Activated naive CD8-positive, alpha-beta T cell treated with anti-CD3 and anti-CD28 coated beads for 36 hours (primary cell): Measurements from ENCODE around the gene SMOC1. TPM values are rescaled to one million over a fixed set of nuclear protein-coding genes. Genes with fewer than 3 reads are reported as not detected.

Source experiments
- DNase-seq: peaks from one replicate; pipeline ENCODE4 v3.0.0; 2021
- H3K27ac Mint-ChIP-seq: one replicate; pipeline ENCODE4 v1.8.0; 2022; ENCODE audit warnings: mild to moderate bottlenecking, moderate library complexity, mixed read lengths
- H3K27me3 Mint-ChIP-seq: one replicate; pipeline ENCODE4 v1.8.0; 2022; ENCODE audit warnings: mild to moderate bottlenecking, mixed read lengths
- H3K36me3 Mint-ChIP-seq: one replicate; pipeline ENCODE4 v1.8.0; 2021; ENCODE audit warnings: mild to moderate bottlenecking, mixed read lengths
- H3K4me1 Mint-ChIP-seq: one replicate; pipeline ENCODE4 v1.8.0; 2021; ENCODE audit warnings: mixed read lengths
- H3K4me3 Mint-ChIP-seq: one replicate; pipeline ENCODE4 v1.8.0; 2022; ENCODE audit warnings: mild to moderate bottlenecking, moderate library complexity, mixed read lengths
- H3K9me3 Mint-ChIP-seq: one replicate; pipeline ENCODE4 v1.8.0; 2022; ENCODE audit warnings: mixed read lengths
- total RNA-seq, 2 experiments: library from RNA; stranded (reverse); gene quantifications; one replicate each; pipeline ENCODE4 v1.2.3, GENCODE V29; 2021

The SMOC1 gene
- total RNA-seq, 2 experiments from 2014 or later = not detected

DNA sequence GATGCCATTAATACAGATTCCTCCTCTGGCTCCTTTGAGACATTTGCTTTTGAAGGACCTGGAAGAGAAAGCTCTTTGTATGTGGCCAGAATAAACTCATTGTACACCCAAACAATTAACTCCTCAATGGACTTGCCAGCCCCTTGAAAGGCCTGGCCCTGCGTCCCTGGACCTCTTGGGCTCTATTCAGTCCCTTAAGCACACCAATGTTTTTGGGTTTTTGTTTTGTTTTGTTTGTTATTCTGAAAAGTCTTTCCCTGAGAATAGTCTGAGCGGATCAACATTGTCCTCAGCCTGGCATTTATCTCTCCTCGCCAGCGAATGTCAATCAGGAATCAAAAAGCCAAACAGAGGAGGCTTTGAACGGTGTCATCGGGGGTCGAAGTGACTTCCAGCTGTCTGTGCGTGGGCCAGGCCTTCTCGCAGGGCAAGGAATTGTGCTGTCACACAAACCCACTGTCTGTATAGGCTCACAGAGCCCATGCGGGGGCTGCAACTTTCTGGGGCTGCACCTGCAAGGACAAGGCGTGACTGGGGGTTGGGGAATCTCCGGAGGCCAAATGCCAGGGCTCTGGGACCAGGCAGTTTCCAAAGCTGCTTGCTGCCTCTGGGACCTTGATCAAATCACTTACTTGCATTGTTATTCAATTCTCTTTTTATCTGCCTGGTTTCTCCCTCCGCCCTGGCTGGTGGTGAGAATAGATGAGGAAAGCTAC, 108.3 kb downstream of the SMOC1 start:
- Mint-ChIP-seq H3K4me1 (no peaks in the 10 kb centered on the region), H3K27ac (no peak overlapping the region), H3K9me3 (no peaks in the 10 kb centered on the region), H3K4me3 (no peak overlapping the region), H3K27me3 (peaks cover 10% of the 10 kb centered on the region), H3K36me3 (no peaks in the 10 kb centered on the region)
- no peak for DNase-seq

DNA sequence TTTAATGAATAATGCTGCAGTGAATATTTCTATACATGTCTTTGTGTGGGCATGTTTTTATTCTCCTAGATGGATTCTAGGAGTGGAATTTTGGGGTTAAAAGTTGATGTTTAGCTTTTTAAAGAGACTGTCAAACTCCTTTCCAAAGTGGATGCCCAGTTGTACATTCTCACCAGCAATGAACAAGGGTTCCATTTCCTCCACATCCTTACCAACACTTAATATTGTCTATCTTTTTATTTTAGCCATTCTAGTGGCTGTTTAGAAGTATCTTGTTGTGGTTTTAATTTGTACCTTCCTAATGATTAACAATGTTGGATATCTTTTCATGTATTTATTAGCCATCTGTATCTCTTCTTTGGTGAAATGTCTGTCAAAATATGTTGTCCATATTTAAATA, 109.8 kb downstream of the SMOC1 start:
- Mint-ChIP-seq H3K36me3 (no peaks in the 10 kb centered on the region), H3K27ac (no peak overlapping the region), H3K4me3 (no peak overlapping the region), H3K4me1 (no peaks in the 10 kb centered on the region), H3K9me3 (no peaks in the 10 kb centered on the region), H3K27me3 (peaks cover 10% of the 10 kb centered on the region)
- no peak for DNase-seq

DNA sequence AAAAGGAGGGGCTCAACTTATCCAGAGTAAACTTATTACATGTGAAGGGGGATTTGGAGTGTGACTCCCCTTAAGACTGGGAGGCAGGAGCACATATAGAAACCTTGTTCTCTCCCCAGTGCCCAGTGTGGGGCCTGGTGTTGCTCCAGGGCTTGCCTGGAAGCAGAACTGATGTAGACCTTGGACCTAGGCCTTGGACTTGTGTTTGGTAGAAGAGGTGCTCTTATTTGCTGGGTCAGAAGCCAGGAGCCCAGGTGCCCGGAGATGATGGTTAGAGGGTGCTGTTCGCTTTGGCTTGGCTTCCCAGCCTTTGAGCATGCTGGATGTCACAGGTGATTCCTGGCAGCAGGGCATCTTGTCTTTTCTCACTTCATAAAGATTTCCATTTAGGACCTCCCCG, 110.4 kb downstream of the SMOC1 start:
- Mint-ChIP-seq H3K4me1 (no peaks in the 10 kb centered on the region), H3K36me3 (no peaks in the 10 kb centered on the region), H3K9me3 (no peaks in the 10 kb centered on the region), H3K27ac (no peak overlapping the region), H3K27me3 (peaks cover 10% of the 10 kb centered on the region), H3K4me3 (no peak overlapping the region)
- no peak for DNase-seq

- no peak overlapping the region for H3K27ac Mint-ChIP-seq
- H3K4me1 Mint-ChIP-seq = no peaks in the 10 kb centered on the region
- H3K4me3 Mint-ChIP-seq = no peak overlapping the region
- H3K36me3 Mint-ChIP-seq = no peaks in the 10 kb centered on the region
- H3K27me3 Mint-ChIP-seq = peaks cover 8% of the 10 kb centered on the region
- no peaks in the 10 kb centered on the region for H3K9me3 Mint-ChIP-seq
- no peak for DNase-seq
These were observed 111.1 kb downstream of the SMOC1 start for GRCh38 chr14:69990323-69990722.

DNA sequence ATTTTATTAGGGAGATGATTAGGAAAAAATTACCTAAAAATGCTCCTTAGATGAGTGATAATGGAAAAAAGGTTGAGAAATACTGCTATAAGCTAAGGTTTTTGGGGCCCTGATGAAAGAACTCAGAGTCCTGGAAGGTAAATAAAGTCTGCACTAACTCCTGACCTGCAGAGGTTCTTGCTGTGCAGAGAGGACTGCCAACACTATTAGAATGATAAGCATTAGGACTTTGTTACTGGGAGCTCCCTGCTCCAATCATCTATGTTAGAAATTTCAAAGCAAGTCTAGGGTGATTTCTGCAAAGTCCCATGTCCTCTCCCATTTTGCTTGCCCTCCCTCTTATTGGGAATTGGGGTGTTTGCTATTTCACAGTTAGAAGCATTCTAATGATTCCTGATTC, 112.2 kb downstream of the SMOC1 start:
- Mint-ChIP-seq H3K36me3 (no peaks in the 10 kb centered on the region), H3K4me3 (no peak overlapping the region), H3K27me3 (peaks cover 8% of the 10 kb centered on the region), H3K9me3 (no peaks in the 10 kb centered on the region), H3K27ac (no peak overlapping the region), H3K4me1 (no peaks in the 10 kb centered on the region)
- DNase-seq = no peak

DNA sequence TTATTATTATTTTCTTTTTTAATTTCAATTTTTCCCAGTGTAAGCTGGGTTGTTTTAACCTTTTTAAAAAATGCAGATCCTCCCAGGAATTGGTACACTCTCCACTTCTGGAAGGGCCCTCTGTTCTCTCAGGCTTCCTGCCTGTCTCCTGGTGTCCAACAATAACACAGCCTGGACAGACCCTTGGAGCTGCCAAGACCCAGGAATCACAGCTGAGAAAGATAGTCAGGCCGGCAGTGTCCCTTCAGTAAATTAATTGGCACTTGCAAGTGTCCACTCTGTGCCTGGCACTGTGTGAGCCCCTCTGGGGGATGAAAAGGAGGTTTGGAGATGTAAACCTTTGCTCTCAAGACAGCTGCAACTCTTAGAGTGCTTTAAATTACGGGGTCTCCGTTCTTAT, 113.3 kb downstream of the SMOC1 start:
- Mint-ChIP-seq H3K4me3 (no peak overlapping the region), H3K27me3 (peaks cover 8% of the 10 kb centered on the region), H3K9me3 (no peaks in the 10 kb centered on the region), H3K4me1 (no peaks in the 10 kb centered on the region), H3K27ac (no peak overlapping the region), H3K36me3 (no peaks in the 10 kb centered on the region)
- DNase-seq = no peak

- Mint-ChIP-seq H3K36me3 (no peaks in the 10 kb centered on the region), H3K27me3 (peaks cover 8% of the 10 kb centered on the region), H3K4me1 (no peaks in the 10 kb centered on the region), H3K4me3 (no peak overlapping the region), H3K9me3 (no peaks in the 10 kb centered on the region), H3K27ac (no peak overlapping the region)
- DNase-seq = no peak
These were observed 114.1 kb downstream of the SMOC1 start for GRCh38 chr14:69993326-69993725.

DNA sequence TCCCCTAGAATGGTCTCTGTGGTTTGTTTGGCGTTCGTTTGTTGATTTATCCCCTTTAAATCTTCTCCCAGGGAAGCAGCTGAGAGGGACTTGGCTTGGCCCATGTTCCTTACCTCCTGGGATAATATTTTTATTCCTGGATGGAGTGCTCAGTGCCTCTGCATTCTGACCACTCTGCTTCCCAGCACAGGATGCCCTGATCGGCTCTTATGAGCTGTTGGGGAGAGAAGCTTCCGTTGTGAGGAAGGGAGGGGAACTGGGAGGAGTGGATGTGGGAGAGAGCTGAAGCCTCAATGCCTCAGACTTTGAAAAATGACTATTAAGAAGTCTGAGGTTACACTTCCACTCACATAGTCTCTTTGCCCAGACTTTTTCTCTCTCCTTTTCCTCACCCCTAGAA, 114.8 kb downstream of the SMOC1 start:
- H3K4me3 Mint-ChIP-seq = no peak overlapping the region
- peaks cover 3% of the 10 kb centered on the region for H3K27me3 Mint-ChIP-seq
- H3K27ac Mint-ChIP-seq = no peak overlapping the region
- no peaks in the 10 kb centered on the region for H3K9me3 Mint-ChIP-seq
- no peaks in the 10 kb centered on the region for H3K4me1 Mint-ChIP-seq
- no peak for DNase-seq
- H3K36me3 Mint-ChIP-seq = no peaks in the 10 kb centered on the region

GRCh38 chr14:69996216-69996615, 117.0 kb downstream of the SMOC1 start:
- DNase-seq = no peak
- Mint-ChIP-seq H3K9me3 (no peaks in the 10 kb centered on the region), H3K4me3 (no peak overlapping the region), H3K4me1 (no peaks in the 10 kb centered on the region), H3K36me3 (no peaks in the 10 kb centered on the region), H3K27ac (no peak overlapping the region), H3K27me3 (peaks cover 3% of the 10 kb centered on the region)

DNA sequence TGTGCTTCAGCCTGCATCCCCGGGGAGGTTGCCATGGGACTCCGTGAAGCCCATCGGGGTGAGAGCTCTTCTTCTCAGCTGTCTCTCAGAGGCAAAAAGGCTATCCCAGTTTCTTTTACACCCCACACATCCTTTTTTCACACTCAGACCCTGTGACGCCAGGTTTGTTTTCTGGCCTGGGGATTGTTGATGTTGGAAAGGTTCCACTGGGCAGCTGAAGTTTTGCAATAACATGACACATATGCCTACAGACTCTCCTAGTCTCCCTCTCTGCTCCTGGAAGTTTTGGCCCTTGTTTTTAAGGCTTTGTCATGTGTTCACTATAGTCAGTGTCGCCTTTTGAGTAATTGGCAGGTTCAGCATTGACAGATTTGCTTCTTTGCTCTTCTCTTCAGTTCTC, 118.6 kb downstream of the SMOC1 start:
- no peak for DNase-seq
- Mint-ChIP-seq H3K4me1 (no peaks in the 10 kb centered on the region), H3K9me3 (no peaks in the 10 kb centered on the region)

DNA sequence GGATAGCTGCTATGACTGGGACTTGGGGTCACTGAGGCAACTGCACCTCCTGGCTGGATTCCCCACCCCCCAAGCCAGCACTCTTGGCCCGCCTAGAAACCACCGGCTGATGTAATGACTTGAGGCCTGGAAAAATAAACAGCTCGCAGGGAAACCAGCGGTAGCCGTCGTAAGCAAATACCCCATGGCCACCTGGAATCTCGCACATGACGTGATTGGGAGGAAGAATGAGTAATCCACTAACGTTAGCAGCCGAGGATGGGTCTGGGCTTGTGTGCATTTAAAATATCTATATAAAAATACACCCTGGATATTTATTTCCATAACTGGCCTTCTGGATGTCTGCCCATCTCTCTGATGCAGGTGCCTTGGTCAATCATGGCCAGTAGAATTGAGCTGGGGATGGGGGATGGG, 120.1 kb downstream of the SMOC1 start:
- no peak overlapping the region for H3K4me3 Mint-ChIP-seq
- DNase-seq = no peak
- peaks cover 3% of the 10 kb centered on the region for H3K27me3 Mint-ChIP-seq
- H3K27ac Mint-ChIP-seq = no peak overlapping the region
- no peaks in the 10 kb centered on the region for H3K36me3 Mint-ChIP-seq
- no peaks in the 10 kb centered on the region for H3K4me1 Mint-ChIP-seq
- no peaks in the 10 kb centered on the region for H3K9me3 Mint-ChIP-seq

More for the DNA sequence above, 118.6 kb downstream of the SMOC1 start:
- Mint-ChIP-seq H3K27ac (no peak overlapping the region), H3K27me3 (peaks cover 3% of the 10 kb centered on the region), H3K36me3 (no peaks in the 10 kb centered on the region), H3K4me3 (no peak overlapping the region)

- no peak for DNase-seq
- Mint-ChIP-seq H3K4me1 (no peaks in the 10 kb centered on the region), H3K9me3 (no peaks in the 10 kb centered on the region), H3K4me3 (no peak overlapping the region), H3K27me3 (no peaks in the 10 kb centered on the region), H3K36me3 (no peaks in the 10 kb centered on the region), H3K27ac (no peak overlapping the region)
These were observed 121.4 kb downstream of the SMOC1 start for GRCh38 chr14:70000601-70001000.

DNA sequence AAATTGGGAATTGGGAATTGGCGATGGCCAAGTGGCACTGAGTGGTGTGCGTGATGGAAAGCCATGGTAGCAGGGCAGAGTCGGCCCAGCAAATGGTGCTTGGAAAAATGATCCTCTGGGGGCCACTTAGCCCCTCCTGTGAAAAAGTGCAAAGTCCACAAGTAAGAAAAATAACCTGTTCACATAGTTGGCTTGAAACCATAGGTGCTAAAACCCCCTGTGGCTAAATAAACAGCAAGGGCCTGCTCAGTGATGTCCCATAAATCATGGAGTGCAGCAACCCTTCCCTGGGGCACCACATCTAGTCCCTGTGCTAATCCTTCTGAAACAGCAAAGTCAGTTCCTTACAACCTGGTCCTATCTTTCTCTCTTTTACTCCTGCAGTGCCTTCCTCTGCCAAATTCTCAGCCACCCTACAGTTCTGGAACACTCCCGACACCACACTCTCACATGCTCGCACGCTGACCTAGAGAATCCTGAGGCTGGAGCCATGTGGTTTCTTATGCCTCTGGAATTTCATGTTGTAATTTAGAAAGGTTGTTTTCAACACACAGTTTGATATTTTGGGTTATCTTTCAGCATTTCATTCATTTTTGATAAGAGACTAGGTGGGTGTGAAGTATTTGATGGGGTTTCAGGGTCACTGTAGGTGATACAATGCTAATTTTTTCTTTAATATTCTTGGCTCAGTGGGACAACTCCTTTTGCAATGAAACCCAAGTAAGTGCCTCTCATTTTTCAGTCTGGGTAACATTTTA, 123.6 kb downstream of the SMOC1 start:
- no peaks in the 10 kb centered on the region for H3K4me1 Mint-ChIP-seq
- H3K36me3 Mint-ChIP-seq = no peaks in the 10 kb centered on the region
- no peaks in the 10 kb centered on the region for H3K27me3 Mint-ChIP-seq
- no peak for DNase-seq
- no peaks in the 10 kb centered on the region for H3K9me3 Mint-ChIP-seq
- no peak overlapping the region for H3K4me3 Mint-ChIP-seq
- no peak overlapping the region for H3K27ac Mint-ChIP-seq

GRCh38 chr14:70004791-70005190, 125.6 kb downstream of the SMOC1 start:
- Mint-ChIP-seq H3K27me3 (no peaks in the 10 kb centered on the region), H3K4me3 (no peak overlapping the region), H3K36me3 (no peaks in the 10 kb centered on the region), H3K9me3 (no peaks in the 10 kb centered on the region), H3K4me1 (no peaks in the 10 kb centered on the region), H3K27ac (no peak overlapping the region)
- DNase-seq = no peak

GRCh38 chr14:70005281-70005805, 126.1 kb downstream of the SMOC1 start:
- H3K27ac Mint-ChIP-seq = no peak overlapping the region
- H3K36me3 Mint-ChIP-seq = no peaks in the 10 kb centered on the region
- no peak for DNase-seq
- H3K4me1 Mint-ChIP-seq = no peaks in the 10 kb centered on the region
- no peaks in the 10 kb centered on the region for H3K27me3 Mint-ChIP-seq
- no peaks in the 10 kb centered on the region for H3K9me3 Mint-ChIP-seq
- no peak overlapping the region for H3K4me3 Mint-ChIP-seq

- H3K36me3 Mint-ChIP-seq = no peaks in the 10 kb centered on the region
- no peaks in the 10 kb centered on the region for H3K9me3 Mint-ChIP-seq
- no peak for DNase-seq
- H3K27me3 Mint-ChIP-seq = no peaks in the 10 kb centered on the region
- H3K4me3 Mint-ChIP-seq = no peak overlapping the region
- H3K4me1 Mint-ChIP-seq = no peaks in the 10 kb centered on the region
- H3K27ac Mint-ChIP-seq = no peak overlapping the region
These were observed 127.5 kb downstream of the SMOC1 start for GRCh38 chr14:70006699-70007098.
